ENCODE results near the gene PODNL1. TPM values are rescaled to one million over a fixed set of nuclear protein-coding genes. Genes with fewer than 3 reads are reported as not detected.
"Not testable (repeated sequence)": the region's sequence is repeated elsewhere in the genome, so short reads cannot be mapped to it uniquely, and the experiment has no call there.

Gene PODNL1
- total RNA-seq, 2 donors from 2014 or later, result 0.50 to 9.1 TPM

GRCh38 chr19:13929340-13929739 lies 8.9 kb downstream of the PODNL1 start:
- intact Hi-C loops (cut with DNase I), result no loop called here

DNA sequence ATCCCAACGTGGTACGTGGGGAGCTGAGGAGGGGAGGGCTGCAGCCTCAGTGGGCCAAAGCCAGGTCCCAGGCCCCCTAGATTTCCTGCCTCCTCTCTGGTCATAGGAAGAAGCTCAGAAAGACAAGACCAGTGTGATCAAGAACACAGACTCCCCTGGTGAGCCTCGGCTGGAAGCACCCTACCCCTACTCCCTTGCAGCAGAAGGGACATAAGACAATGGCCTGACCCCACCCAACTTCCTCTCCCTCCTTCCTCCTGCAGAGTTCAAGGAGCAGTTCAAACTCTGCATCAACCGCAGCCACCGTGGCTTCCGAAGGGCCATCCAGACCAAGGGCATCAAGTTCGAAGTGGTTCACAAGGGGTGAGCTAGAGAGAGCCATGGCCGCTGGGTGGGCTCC lies 11.5 kb downstream of the PODNL1 start:
- Histone ChIP-seq H3K27ac (no peak overlapping the region), H3K4me1 (replicated peaks) (no peaks in the 10 kb centered on the region), H3K4me3 (no peak overlapping the region), H3K36me3 (peaks cover 4 to 12% of the 10 kb centered on the region in 2 donors), H3K9me3 (no peaks in the 10 kb centered on the region), H3K27me3 (replicated peaks; ENCODE audit: insufficient read depth) (no peaks in the 10 kb centered on the region)
- intact Hi-C loops (cut with DNase I), result no loop called here
- WGBS, result 88% methylated on average over 7 of the region's 8 CpGs
- no peak for DNase-seq (ENCODE audit: low spot score)
- TF ChIP-seq, protein P1, sequence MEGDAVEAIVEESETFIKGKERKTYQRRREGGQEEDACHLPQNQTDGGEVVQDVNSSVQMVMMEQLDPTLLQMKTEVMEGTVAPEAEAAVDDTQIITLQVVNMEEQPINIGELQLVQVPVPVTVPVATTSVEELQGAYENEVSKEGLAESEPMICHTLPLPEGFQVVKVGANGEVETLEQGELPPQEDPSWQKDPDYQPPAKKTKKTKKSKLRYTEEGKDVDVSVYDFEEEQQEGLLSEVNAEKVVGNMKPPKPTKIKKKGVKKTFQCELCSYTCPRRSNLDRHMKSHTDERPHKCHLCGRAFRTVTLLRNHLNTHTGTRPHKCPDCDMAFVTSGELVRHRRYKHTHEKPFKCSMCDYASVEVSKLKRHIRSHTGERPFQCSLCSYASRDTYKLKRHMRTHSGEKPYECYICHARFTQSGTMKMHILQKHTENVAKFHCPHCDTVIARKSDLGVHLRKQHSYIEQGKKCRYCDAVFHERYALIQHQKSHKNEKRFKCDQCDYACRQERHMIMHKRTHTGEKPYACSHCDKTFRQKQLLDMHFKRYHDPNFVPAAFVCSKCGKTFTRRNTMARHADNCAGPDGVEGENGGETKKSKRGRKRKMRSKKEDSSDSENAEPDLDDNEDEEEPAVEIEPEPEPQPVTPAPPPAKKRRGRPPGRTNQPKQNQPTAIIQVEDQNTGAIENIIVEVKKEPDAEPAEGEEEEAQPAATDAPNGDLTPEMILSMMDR (IDR thresholded peaks at IDR 0.05), result no peak
- TF ChIP-seq POLR2AphosphoS5 (IDR thresholded peaks at IDR 0.05) (no peak), POLR2A (IDR thresholded peaks at IDR 0.05) (no peak)

More at GRCh38 chr19:13929340-13929739, 8.9 kb downstream of the PODNL1 start:
- WGBS, result 71% methylated on average over 11 of the region's 12 CpGs
- Histone ChIP-seq H3K9me3 (no peaks in the 10 kb centered on the region), H3K27me3 (replicated peaks; ENCODE audit: insufficient read depth) (no peaks in the 10 kb centered on the region), H3K36me3 (peaks cover 4 to 8% of the 10 kb centered on the region in 2 donors), H3K4me3 (no peak overlapping the region), H3K27ac (no peak overlapping the region), H3K4me1 (replicated peaks) (no peaks in the 10 kb centered on the region)
- DNase-seq (ENCODE audit: low spot score), result no peak
- TF ChIP-seq, protein P1 (IDR thresholded peaks at IDR 0.05), result no peak
- TF ChIP-seq POLR2AphosphoS5 (IDR thresholded peaks at IDR 0.05), result no peak
- TF ChIP-seq POLR2A (IDR thresholded peaks at IDR 0.05), result no peak

DNA sequence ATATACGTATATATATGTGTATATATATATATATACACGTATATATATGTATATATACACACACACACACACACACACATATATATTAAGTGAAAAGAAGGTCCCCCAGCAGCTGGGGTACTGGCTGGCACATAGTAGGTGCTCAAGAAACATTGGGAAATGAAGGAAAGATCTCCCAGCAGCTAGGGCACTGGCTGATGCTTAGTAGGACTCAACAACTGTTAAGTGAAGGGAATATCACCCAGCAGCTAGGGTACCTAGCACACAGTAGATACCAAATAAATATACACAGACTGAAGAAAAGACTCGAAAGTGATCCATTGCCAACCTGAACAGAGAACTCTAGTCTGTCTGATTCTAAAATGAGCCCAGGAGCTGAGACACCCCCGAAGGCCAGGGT lies 12.2 kb downstream of the PODNL1 start:
- H3K4me3 ChIP-seq, result no peak overlapping the region
- DNase-seq (ENCODE audit: low spot score), result no peak
- H3K27me3 ChIP-seq (replicated peaks; ENCODE audit: insufficient read depth), result no peaks in the 10 kb centered on the region
- 67% methylated on average over 4 of the region's 4 CpGs for WGBS
- intact Hi-C loops (cut with DNase I), result no loop called here
- H3K9me3 ChIP-seq, result no peaks in the 10 kb centered on the region
- no peaks in the 10 kb centered on the region for H3K4me1 ChIP-seq (replicated peaks)
- no peak for TF ChIP-seq POLR2A (IDR thresholded peaks at IDR 0.05)
- TF ChIP-seq, protein P1 (IDR thresholded peaks at IDR 0.05), result no peak
- TF ChIP-seq POLR2AphosphoS5 (IDR thresholded peaks at IDR 0.05), result no peak
- H3K36me3 ChIP-seq, result peaks cover 4 to 12% of the 10 kb centered on the region in 2 donors
- no peak overlapping the region for H3K27ac ChIP-seq

GRCh38 chr19:13923194-13923987 lies 14.8 kb downstream of the PODNL1 start:
- Histone ChIP-seq H3K36me3 (peaks cover 7 to 17% of the 10 kb centered on the region in 2 donors), H3K9me3 (no peaks in the 10 kb centered on the region), H3K4me3 (no peak overlapping the region), H3K4me1 (replicated peaks) (no peaks in the 10 kb centered on the region), H3K27ac (no peak overlapping the region), H3K27me3 (replicated peaks; ENCODE audit: insufficient read depth) (no peaks in the 10 kb centered on the region)
- TF ChIP-seq POLR2AphosphoS5 (IDR thresholded peaks at IDR 0.05), result no peak
- no peak for TF ChIP-seq POLR2A (IDR thresholded peaks at IDR 0.05)
- TF ChIP-seq, protein P1 (IDR thresholded peaks at IDR 0.05), result no peak
- no peak for DNase-seq (ENCODE audit: low spot score)
- intact Hi-C loops (cut with DNase I), result no loop called here
- 95% methylated on average over 28 of the region's 28 CpGs for WGBS

- DNase-seq (ENCODE audit: low spot score); intact Hi-C loops (cut with DNase I); H3K9me3 ChIP-seq; H3K27me3 ChIP-seq (replicated peaks; ENCODE audit: insufficient read depth); H3K4me3 ChIP-seq; H3K4me1 ChIP-seq (replicated peaks); H3K27ac ChIP-seq: not testable (repeated sequence)
- H3K36me3 ChIP-seq, result peaks cover 5 to 21% of the 10 kb centered on the region in 2 donors
- WGBS, result 98% methylated on average over 6 of the region's 6 CpGs
These were observed 16.1 kb downstream of the PODNL1 start for GRCh38 chr19:13922118-13922517.

All from prostate gland (tissue), 2 donors.